Measurements from ENCODE around the gene ACSBG1. TPM values are rescaled to one million over a fixed set of nuclear protein-coding genes. Genes with fewer than 3 reads are reported as not detected.

ACSBG1 gene
- total RNA-seq, 1 experiment from 2014 or later: 0.24 TPM

GRCh38 chr15:78204351-78205309 is 29.7 kb downstream of the ACSBG1 start:
- DNase-seq (ENCODE audit: low read depth): no peak

- no peak for DNase-seq (ENCODE audit: low read depth)
Observed at GRCh38 chr15:78203346-78204225, 30.8 kb downstream of the ACSBG1 start.

- DNase-seq (ENCODE audit: low read depth): no peak
Observed at GRCh38 chr15:78201281-78202190, 32.8 kb downstream of the ACSBG1 start.

GRCh38 chr15:78200276-78200930 is 34.0 kb downstream of the ACSBG1 start:
- DNase-seq (ENCODE audit: low read depth): no peak

- no peak for DNase-seq (ENCODE audit: low read depth)
Observed at GRCh38 chr15:78197632-78198031, 36.7 kb downstream of the ACSBG1 start.

- peak; percentile 34 for DNase-seq (ENCODE audit: low read depth)
Observed at GRCh38 chr15:78195735-78196201, 38.6 kb downstream of the ACSBG1 start.

- DNase-seq (ENCODE audit: low read depth): no peak
Observed at GRCh38 chr15:78194568-78194925, 39.8 kb downstream of the ACSBG1 start.

- no peak for DNase-seq (ENCODE audit: low read depth)
Observed at GRCh38 chr15:78193731-78194567, 40.4 kb downstream of the ACSBG1 start.

- DNase-seq (ENCODE audit: low read depth): no peak
Observed at GRCh38 chr15:78192826-78193594, 41.4 kb downstream of the ACSBG1 start.

- no peak for DNase-seq (ENCODE audit: low read depth)
Observed at GRCh38 chr15:78182821-78183220, 51.5 kb downstream of the ACSBG1 start.

- no peak for DNase-seq (ENCODE audit: low read depth)
Observed at GRCh38 chr15:78182336-78182700, 52.0 kb downstream of the ACSBG1 start.

GRCh38 chr15:78179906-78180305 is 54.5 kb downstream of the ACSBG1 start:
- DNase-seq (ENCODE audit: low read depth): no peak

GRCh38 chr15:78179286-78179840 is 55.0 kb downstream of the ACSBG1 start:
- no peak for DNase-seq (ENCODE audit: low read depth)

GRCh38 chr15:78178064-78178463 is 56.3 kb downstream of the ACSBG1 start:
- DNase-seq (ENCODE audit: low read depth): no peak

GRCh38 chr15:78177447-78177873 is 56.9 kb downstream of the ACSBG1 start:
- DNase-seq (ENCODE audit: low read depth): peak; percentile 47

GRCh38 chr15:78175330-78175729 is 59.0 kb downstream of the ACSBG1 start:
- no peak for DNase-seq (ENCODE audit: low read depth)

- DNase-seq (ENCODE audit: low read depth): no peak
Observed at GRCh38 chr15:78174401-78174800, 60.0 kb downstream of the ACSBG1 start.

- no peak for DNase-seq (ENCODE audit: low read depth)
Observed at GRCh38 chr15:78171864-78172472, 62.4 kb downstream of the ACSBG1 start.

All from HT1080 (cell line).